KOPT-K1 (cell line): ENCODE data around the gene HSD11B2.

ENCODE experiments used
- H3K27ac ChIP-seq: fragments of 200-600 bp; sonication (generic); 2 replicates; pipeline ENCODE4 v1.5.1; 2016; ENCODE audit warnings: antibody characterized with exemption, mild to moderate bottlenecking, low read depth, low read length; ENCODE audit not compliant: poor library complexity, severe bottlenecking
- H3K36me3 ChIP-seq: fragments of 200-600 bp; sonication (generic); 2 replicates; pipeline ENCODE4 v1.5.1; 2017; ENCODE audit warnings: antibody characterized with exemption, mild to moderate bottlenecking, low read length, moderate library complexity; ENCODE audit not compliant: insufficient read depth
- H3K9me3 ChIP-seq: fragments of 200-600 bp; sonication (generic); 2 replicates; pipeline ENCODE4 v1.5.1; 2017; ENCODE audit warnings: antibody characterized with exemption, low read length, mild to moderate bottlenecking; ENCODE audit not compliant: insufficient read depth, poor library complexity, severe bottlenecking

Gene HSD11B2

GRCh38 chr16:67419931-67420330 is 11.0 kb upstream of the HSD11B2 start:
- no peaks in the 10 kb centered on the region for H3K9me3 ChIP-seq
- H3K36me3 ChIP-seq, result no peaks in the 10 kb centered on the region
- H3K27ac ChIP-seq, result no peak overlapping the region

GRCh38 chr16:67421030-67421429 is 9.9 kb upstream of the HSD11B2 start:
- Histone ChIP-seq H3K9me3 (no peaks in the 10 kb centered on the region), H3K36me3 (no peaks in the 10 kb centered on the region), H3K27ac (no peak overlapping the region)

- Histone ChIP-seq H3K36me3 (no peaks in the 10 kb centered on the region), H3K27ac (no peak overlapping the region), H3K9me3 (no peaks in the 10 kb centered on the region)
Measured at GRCh38 chr16:67423015-67423414, 7.9 kb upstream of the HSD11B2 start.

GRCh38 chr16:67423611-67424260 is 7.2 kb upstream of the HSD11B2 start:
- no peaks in the 10 kb centered on the region for H3K36me3 ChIP-seq
- no peaks in the 10 kb centered on the region for H3K9me3 ChIP-seq
- no peak overlapping the region for H3K27ac ChIP-seq

- Histone ChIP-seq H3K9me3 (no peaks in the 10 kb centered on the region), H3K36me3 (no peaks in the 10 kb centered on the region), H3K27ac (no peak overlapping the region)
Measured at GRCh38 chr16:67424261-67424615, 6.7 kb upstream of the HSD11B2 start.

GRCh38 chr16:67425061-67425460 is 5.9 kb upstream of the HSD11B2 start:
- H3K9me3 ChIP-seq, result no peaks in the 10 kb centered on the region
- no peaks in the 10 kb centered on the region for H3K36me3 ChIP-seq
- H3K27ac ChIP-seq, result no peak overlapping the region

- no peaks in the 10 kb centered on the region for H3K9me3 ChIP-seq
- no peaks in the 10 kb centered on the region for H3K36me3 ChIP-seq
- H3K27ac ChIP-seq, result no peak overlapping the region
Measured at GRCh38 chr16:67425580-67425979, 5.3 kb upstream of the HSD11B2 start.

GRCh38 chr16:67426022-67426421 is 4.9 kb upstream of the HSD11B2 start:
- no peaks in the 10 kb centered on the region for H3K36me3 ChIP-seq
- H3K27ac ChIP-seq, result no peak overlapping the region
- H3K9me3 ChIP-seq, result no peaks in the 10 kb centered on the region

- Histone ChIP-seq H3K9me3 (no peaks in the 10 kb centered on the region), H3K36me3 (no peaks in the 10 kb centered on the region), H3K27ac (no peak overlapping the region)
Measured at GRCh38 chr16:67426950-67427349, 4.0 kb upstream of the HSD11B2 start.

GRCh38 chr16:67428146-67428731 is 2.7 kb upstream of the HSD11B2 start:
- no peaks in the 10 kb centered on the region for H3K9me3 ChIP-seq
- H3K27ac ChIP-seq, result no peak overlapping the region
- no peaks in the 10 kb centered on the region for H3K36me3 ChIP-seq

- H3K27ac ChIP-seq, result no peak overlapping the region
- H3K36me3 ChIP-seq, result no peaks in the 10 kb centered on the region
- no peaks in the 10 kb centered on the region for H3K9me3 ChIP-seq
Measured at GRCh38 chr16:67429053-67429798, 1.7 kb upstream of the HSD11B2 start.

- no peak overlapping the region for H3K27ac ChIP-seq
Measured at GRCh38 chr16:67429799-67430503, 970 bp upstream of the HSD11B2 start.

GRCh38 chr16:67430504-67430976 is 381 bp upstream of the HSD11B2 start:
- Histone ChIP-seq H3K9me3 (no peaks in the 10 kb centered on the region), H3K36me3 (no peaks in the 10 kb centered on the region), H3K27ac (no peak overlapping the region)

More at GRCh38 chr16:67429799-67430503, 970 bp upstream of the HSD11B2 start:
- no peaks in the 10 kb centered on the region for H3K9me3 ChIP-seq
- no peaks in the 10 kb centered on the region for H3K36me3 ChIP-seq

GRCh38 chr16:67431775-67432505 is 1.0 kb downstream of the HSD11B2 start:
- no peak overlapping the region for H3K27ac ChIP-seq
- no peaks in the 10 kb centered on the region for H3K9me3 ChIP-seq
- peaks cover under 1% of the 10 kb centered on the region; the same call in 1 of the 2 replicates for H3K36me3 ChIP-seq
